IPS-NIHi11 (cell line): Measurements from ENCODE around the gene SLC35B1.
"Not testable (repeated sequence)": the region's sequence is repeated elsewhere in the genome, so short reads cannot be mapped to it uniquely, and the experiment has no call there.

ENCODE experiments used
- DNase-seq: peaks from one replicate; pipeline ENCODE4 v3.0.0; 2012; ENCODE audit warnings: mixed read lengths, low spot score

Gene SLC35B1

DNA sequence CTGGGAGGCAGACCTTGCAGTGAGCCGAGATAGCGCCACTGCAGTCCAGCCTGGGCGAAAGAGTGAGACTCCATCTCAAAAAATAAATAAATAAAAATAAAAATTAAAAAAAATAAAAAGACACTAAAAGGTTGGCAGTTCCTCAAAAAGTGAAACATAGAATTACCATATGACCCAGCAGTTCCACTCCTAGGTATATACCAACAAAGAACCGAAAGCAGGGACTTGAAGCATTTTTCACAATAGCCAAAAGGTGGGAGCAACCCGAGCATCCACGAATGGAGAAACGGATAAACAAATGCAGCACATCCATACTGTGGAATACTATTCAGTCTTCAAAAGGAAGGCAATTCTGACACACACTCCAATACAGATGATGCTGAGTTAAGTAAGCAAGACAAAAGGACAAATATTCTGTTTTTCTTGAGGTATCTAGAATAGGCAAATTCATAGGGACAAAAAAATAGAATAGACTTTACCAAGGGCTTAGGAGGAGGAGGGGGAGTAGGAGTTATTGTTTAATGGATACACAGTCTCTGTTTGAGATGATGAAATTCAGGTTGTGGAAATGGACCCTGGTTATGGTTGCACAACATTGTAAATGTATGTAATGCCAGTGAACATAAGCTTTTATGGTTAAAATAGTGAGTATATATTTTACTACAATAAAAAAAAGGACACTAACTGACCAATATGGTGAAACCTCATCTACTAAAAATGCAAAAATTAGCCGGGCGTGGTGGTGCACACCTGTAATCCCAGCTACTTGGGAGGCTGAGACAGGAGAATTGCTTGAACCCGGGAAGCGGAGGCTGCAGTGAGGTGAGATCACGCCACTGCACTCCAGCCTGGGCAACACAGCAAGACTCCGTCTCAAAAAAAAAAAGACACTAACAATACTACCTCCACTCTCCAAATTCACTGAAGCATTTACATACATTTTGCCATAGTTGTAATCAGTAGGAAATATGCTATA lies 27.0 kb upstream of the SLC35B1 start:
- DNase-seq = no peak

DNA sequence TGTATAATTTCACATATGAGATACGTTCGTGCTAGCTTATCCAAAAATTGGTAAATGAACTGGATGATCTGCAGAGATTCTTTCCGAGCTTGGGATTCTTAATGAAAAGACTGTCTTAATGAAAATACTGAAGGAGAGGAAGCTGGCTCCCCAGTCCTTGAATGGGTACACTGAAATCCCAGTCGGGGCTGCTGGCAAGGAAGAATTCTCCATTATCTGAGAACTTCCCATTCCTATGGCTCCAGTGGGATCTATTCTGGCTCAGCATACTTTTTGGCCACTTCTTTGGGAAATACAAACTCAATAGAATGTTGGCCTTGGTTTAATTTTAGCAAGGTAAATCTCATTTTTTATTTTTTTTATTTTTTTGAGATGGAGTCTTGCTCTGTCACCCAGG lies 23.7 kb upstream of the SLC35B1 start:
- no peak for DNase-seq

GRCh38 chr17:49730785-49731434 lies 23.1 kb upstream of the SLC35B1 start:
- no peak for DNase-seq

GRCh38 chr17:49730078-49730784 lies 22.5 kb upstream of the SLC35B1 start:
- DNase-seq = no peak

- no peak for DNase-seq
These were observed 21.3 kb upstream of the SLC35B1 start for GRCh38 chr17:49729069-49729468.

- no peak for DNase-seq
These were observed 20.7 kb upstream of the SLC35B1 start for GRCh38 chr17:49728425-49728824.

- no peak for DNase-seq
These were observed 19.6 kb upstream of the SLC35B1 start for GRCh38 chr17:49727380-49727779.

- DNase-seq = no peak
These were observed 17.8 kb upstream of the SLC35B1 start for GRCh38 chr17:49725452-49726130.

DNA sequence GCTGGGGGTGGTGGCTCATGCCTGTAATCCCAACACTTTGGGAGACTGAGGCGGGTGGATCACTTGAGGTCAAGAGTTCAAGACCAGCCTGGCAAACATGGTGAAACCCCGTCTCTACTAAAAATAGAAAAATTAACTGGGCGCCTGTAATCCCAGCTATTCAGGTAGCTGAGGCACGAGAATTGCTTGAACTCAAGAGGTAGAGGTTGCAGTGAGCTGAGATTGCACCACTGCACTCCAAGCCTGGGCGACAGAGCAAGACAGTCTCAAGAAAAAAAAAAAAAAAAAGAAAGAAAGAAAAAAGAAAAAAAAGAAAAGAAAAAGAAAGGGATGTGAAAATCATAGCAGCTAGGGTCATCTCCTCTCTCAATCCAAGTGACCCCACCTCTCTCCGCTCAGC lies 16.8 kb upstream of the SLC35B1 start:
- DNase-seq = not testable (repeated sequence)

DNA sequence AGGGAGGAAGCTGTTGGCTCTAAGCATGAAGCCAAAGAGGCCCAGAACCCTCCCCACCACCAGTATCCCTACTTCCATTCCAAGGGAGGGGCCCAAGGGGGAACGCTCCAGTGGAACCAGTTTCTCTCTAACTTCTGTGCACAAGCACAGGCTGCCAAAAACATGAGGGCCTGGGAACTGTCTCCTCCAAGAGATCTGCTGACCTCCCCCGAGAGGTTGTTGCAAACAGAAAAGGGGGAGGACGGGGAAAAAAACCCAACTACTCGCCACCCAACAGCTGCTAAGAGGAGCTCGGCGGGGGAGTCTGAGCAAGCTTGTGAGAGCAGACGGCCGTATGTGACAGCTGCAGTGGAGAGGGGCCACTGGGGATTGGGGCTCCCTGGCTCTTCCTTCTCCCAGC lies 15.7 kb upstream of the SLC35B1 start:
- no peak for DNase-seq

DNA sequence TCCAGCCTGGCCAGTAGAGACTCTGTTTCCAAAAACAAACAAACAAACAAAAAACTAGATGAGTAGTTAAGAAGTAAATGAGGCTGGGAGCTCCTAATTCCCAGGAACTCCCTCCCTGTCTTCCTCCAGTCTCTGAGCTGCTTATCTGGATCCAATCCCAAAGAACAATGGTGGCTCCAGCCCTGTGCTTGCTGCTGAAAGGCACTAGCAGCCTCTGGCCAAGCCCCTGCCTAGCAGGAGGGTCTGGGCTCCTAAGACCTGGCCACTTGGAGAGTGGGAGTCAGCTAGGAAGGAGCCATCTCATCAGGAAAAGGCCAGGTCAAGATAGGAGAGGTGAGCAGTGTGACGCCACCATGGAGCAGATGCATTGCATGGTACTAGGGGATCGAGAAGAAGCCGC lies 14.3 kb upstream of the SLC35B1 start:
- DNase-seq = no peak

GRCh38 chr17:49717371-49717861 lies 9.7 kb upstream of the SLC35B1 start:
- no peak for DNase-seq

DNA sequence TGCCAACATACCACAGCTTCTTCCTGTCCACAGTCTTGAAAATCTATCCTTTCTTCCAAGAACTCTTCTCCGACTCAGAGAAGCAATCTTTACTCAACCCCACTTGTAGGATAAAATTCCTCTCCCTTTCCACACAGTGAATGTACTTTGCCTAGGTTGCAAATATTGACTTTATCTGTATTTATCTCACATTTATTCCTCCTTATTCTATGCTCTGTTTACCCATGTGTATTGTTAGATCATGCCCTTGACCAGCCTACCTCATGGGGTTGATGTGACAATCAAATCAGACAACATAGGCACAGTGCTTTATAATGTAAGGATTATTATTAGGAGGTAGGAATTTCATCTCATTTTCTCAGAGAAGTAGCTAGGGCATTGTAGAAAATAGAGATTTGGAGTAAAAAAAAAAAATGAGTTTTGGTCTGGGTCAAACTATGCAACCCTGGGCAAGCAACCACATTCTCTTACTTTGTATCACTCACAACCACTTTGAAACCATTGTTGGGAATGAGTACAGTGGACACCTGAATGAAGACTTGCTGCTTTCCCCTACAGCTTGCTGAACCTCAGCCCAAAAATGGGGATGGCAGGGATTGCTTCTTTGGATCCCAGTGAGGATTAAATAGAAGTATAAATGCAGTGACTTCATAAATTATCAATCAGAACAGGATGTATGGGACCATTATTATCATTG lies 9.1 kb upstream of the SLC35B1 start:
- DNase-seq = no peak

DNA sequence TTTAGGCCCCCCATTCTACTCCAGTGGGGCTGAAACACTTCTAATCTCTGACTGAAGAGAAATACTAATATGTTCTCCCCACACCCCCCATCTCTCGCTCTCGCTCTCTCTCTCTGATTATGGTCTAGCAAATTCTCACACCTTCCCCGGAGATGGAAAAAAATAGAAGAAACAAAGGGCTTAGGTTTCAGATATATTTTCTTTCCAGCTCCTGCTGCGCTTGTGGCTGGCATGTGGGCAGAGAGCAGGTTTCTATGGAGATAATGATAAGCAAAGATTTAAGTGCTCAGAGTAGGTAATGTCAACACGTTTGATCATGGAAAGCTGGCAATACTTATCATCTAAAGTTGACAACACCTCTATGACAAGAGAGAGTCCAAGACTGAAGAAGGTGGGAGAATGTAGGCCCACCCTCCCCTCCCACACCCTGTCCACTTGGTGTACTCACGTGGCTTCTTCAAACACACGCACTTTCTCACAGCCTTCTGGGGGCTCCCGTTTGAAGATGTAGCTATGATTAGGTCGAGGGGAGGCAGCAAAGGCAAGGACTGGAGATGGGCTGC lies 8.0 kb upstream of the SLC35B1 start:
- DNase-seq = no peak

DNA sequence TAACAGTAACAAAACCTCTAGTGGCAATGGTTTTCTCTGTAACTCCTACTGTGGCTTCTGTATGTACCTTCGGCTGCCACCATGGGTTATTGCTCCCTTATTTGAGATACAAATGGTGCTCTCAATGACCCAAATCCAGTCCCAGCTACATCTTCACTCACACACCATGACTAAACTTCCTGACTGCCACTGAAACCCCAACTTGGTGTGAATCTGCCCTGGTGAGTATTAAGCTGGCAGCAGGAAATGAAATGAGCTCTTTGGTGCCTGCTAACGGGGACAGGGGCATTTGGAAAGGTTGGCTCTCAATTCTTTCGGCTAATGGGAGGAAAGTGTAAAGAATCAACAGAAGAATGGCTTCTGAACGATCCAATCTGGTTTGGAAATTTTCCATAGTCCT lies 7.5 kb upstream of the SLC35B1 start:
- DNase-seq = no peak

- DNase-seq = no peak
These were observed 885 bp upstream of the SLC35B1 start for GRCh38 chr17:49708515-49709183.

- no peak for DNase-seq
These were observed 537 bp downstream of the SLC35B1 start for GRCh38 chr17:49707246-49707607.

DNA sequence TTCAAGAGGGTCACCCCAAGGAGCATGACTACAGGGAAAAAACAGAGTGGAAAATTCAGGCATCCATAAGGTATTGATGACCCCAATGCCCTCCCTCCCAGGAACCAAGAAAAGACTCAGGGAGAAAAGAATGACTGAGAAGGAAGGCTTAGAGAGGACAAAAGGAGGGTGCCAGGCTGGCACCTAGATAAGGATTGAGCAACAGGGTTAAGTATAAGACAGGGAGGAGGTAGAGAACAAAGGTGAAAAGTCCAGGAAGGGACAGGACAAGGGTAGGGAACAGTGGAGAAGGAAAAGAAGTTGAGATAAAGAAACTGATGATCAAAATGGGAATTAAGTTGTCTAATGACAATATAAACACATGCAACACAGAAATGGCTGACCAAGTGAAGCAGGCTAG lies 2.5 kb downstream of the SLC35B1 start:
- no peak for DNase-seq

- DNase-seq = peak; percentile 26
These were observed 4.0 kb downstream of the SLC35B1 start for GRCh38 chr17:49703557-49704277.

- DNase-seq = no peak
These were observed 6.8 kb downstream of the SLC35B1 start for GRCh38 chr17:49700960-49701359.
